Right atrium auricular region (tissue), 2 donors: ENCODE data around the gene SCARB1. TPM values are rescaled to one million over a fixed set of nuclear protein-coding genes. Genes with fewer than 3 reads are reported as not detected.

Experiments
- DNase-seq: peaks from one replicate; pipeline ENCODE4 v3.0.0-alpha.2; 2019; ENCODE audit warnings: low spot score
- H3K27ac ChIP-seq, 2 donors: fragments of 200-600 bp; sonication (generic); 1 replicate in 1 of 2; 2 replicates in 1 of 2; pipeline ENCODE4 v1.5.1; 2016 to 2019
- H3K27me3 ChIP-seq, 2 donors: fragments of 200-600 bp; sonication (generic); one replicate each; pipeline versions ENCODE4 v1.5.1 to v1.6.0; 2017 to 2019
- H3K36me3 ChIP-seq: fragments of 200-600 bp; sonication (generic); one replicate; pipeline ENCODE4 v1.5.1; 2016
- H3K4me1 ChIP-seq, 2 donors: fragments of 200-600 bp; sonication (generic); one replicate each; pipeline versions ENCODE4 v1.5.1 to v1.6.0; 2017 to 2019
- H3K4me3 ChIP-seq, 2 donors: fragments of 200-600 bp; sonication (generic); 1 replicate in 1 of 2; 2 replicates in 1 of 2; pipeline ENCODE4 v1.5.1; 2017 to 2019; ENCODE audit warnings: mild to moderate bottlenecking in 1 of 2, moderate library complexity in 1 of 2
- H3K9me3 ChIP-seq, 2 donors: fragments of 200-600 bp; sonication (generic); one replicate each; pipeline ENCODE4 v1.5.1; 2019
- total RNA-seq, 2 donors: library from RNA; depleted of rRNA; stranded (reverse); fragments of >200 nt; gene quantifications; one replicate each; pipeline ENCODE4 v1.1.0, GENCODE V29; 2016
- TF ChIP-seq, protein P1 (sequence below), 2 donors: fragments of 200-600 bp; sonication (generic); IDR thresholded peaks; one replicate each; pipeline ENCODE4 v1.5.1; 2019; ENCODE audit warnings: antibody characterized with exemption in 2 of 2

Gene SCARB1
- total RNA-seq, 2 donors from 2014 or later, result 14.9 to 22.6 TPM

GRCh38 chr12:124821252-124822200 lies 42.1 kb downstream of the SCARB1 start:
- no peak overlapping the region for H3K4me3 ChIP-seq
- H3K36me3 ChIP-seq, result no peaks in the 10 kb centered on the region
- TF ChIP-seq, protein P1, sequence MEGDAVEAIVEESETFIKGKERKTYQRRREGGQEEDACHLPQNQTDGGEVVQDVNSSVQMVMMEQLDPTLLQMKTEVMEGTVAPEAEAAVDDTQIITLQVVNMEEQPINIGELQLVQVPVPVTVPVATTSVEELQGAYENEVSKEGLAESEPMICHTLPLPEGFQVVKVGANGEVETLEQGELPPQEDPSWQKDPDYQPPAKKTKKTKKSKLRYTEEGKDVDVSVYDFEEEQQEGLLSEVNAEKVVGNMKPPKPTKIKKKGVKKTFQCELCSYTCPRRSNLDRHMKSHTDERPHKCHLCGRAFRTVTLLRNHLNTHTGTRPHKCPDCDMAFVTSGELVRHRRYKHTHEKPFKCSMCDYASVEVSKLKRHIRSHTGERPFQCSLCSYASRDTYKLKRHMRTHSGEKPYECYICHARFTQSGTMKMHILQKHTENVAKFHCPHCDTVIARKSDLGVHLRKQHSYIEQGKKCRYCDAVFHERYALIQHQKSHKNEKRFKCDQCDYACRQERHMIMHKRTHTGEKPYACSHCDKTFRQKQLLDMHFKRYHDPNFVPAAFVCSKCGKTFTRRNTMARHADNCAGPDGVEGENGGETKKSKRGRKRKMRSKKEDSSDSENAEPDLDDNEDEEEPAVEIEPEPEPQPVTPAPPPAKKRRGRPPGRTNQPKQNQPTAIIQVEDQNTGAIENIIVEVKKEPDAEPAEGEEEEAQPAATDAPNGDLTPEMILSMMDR (IDR thresholded peaks at IDR 0.05), result no peak
- no peaks in the 10 kb centered on the region for H3K27me3 ChIP-seq
- H3K4me1 ChIP-seq, result no peaks in the 10 kb centered on the region
- H3K9me3 ChIP-seq, result no peaks in the 10 kb centered on the region
- H3K27ac ChIP-seq, result no peak overlapping the region
- DNase-seq, result no peak

- no peaks in the 10 kb centered on the region for H3K36me3 ChIP-seq
- TF ChIP-seq, protein P1 (IDR thresholded peaks at IDR 0.05), result no peak
- no peaks in the 10 kb centered on the region for H3K4me1 ChIP-seq
- H3K27ac ChIP-seq, result no peak overlapping the region
- H3K27me3 ChIP-seq, result no peaks in the 10 kb centered on the region
- no peaks in the 10 kb centered on the region for H3K9me3 ChIP-seq
- H3K4me3 ChIP-seq, result no peak overlapping the region
- DNase-seq, result no peak
Observed at GRCh38 chr12:124820199-124820598, 43.5 kb downstream of the SCARB1 start.

DNA sequence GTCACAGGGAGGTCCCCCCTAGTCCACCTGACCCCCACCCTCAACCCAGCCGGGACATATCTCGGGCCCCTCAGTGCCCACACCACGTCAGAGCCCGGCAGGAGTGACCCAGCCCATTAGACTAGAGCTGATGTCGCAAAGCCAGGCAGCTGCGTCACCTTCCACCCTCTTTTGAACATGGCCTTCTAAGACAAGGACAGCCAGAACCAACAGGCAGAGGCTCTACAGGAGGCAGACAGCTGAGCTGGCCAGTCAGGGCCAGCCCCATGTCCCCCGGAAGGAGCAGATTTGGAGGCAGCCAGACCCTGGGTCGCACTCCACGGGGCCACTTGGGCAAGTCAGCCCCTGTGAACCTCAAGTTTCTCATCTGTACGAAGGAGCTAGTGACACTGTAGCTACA lies 44.1 kb downstream of the SCARB1 start:
- no peak for DNase-seq
- Histone ChIP-seq H3K9me3 (no peaks in the 10 kb centered on the region), H3K4me1 (no peaks in the 10 kb centered on the region), H3K4me3 (no peak overlapping the region), H3K27ac (no peak overlapping the region), H3K36me3 (no peaks in the 10 kb centered on the region), H3K27me3 (no peaks in the 10 kb centered on the region)
- TF ChIP-seq, protein P1 (IDR thresholded peaks at IDR 0.05), result no peak

DNA sequence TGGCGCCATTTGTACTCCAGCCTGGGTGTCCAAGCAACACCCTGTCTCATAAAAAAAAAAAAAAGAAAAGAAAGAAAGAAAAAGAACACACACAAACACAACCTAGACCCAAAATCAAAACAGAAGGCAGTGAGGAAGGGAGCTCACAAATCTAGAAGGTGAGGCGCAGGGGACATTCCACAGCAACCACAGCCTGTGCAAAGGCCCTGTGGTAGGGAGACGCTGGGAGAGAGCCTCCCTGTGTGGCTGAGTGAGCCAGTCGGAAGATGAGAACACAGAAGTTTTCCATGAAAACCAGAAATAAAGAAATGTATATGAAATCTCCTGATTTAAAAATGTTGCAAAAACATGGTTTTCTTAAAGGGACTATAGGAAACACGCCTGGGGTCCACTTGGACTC lies 44.6 kb downstream of the SCARB1 start:
- Histone ChIP-seq H3K9me3 (no peaks in the 10 kb centered on the region), H3K4me3 (no peak overlapping the region), H3K27ac (no peak overlapping the region), H3K36me3 (no peaks in the 10 kb centered on the region), H3K27me3 (no peaks in the 10 kb centered on the region), H3K4me1 (no peaks in the 10 kb centered on the region)
- TF ChIP-seq, protein P1 (IDR thresholded peaks at IDR 0.05), result no peak
- DNase-seq, result no peak

DNA sequence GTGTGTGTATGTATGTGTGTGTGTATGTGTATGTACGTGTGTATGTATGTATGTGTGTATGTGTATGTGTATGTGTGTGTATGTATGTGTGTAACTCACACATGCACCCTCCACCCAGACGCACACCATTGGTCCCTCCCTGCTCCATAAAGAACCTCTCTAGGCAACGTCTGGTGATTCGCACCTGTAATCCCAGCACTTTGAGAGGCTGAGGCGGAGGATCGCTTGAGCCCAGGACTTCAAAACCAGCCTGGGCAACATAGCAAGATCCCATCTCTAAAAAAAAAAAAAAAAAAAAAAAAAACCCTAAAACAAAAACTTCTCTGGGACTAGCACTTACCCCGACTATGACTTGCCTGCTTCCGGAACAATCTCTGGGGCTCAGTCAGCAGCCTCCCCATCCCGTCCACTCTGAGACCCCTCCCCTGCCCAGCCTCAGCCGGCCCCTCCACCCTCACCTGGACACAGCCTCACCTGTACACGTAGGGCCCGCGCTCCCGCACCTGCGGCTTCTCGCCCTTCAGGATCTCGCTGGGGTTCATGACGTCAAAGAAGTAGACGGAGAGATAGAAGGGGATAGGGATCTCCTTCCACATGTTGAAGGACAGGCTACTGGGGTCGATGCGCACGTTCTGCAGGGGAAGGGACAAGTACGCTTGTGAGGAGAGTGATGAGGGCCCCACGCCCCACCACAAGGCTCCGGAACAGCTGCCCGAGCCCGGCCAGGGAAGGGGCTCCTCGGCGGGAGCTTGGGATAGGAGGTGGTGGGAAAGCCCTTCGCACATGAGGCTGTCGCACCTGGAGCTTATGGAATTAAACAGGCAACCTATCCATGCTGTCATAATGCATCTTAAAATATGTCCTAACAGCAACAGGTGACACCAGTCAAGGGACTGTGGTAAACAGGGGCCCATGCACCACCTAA lies 46.3 kb downstream of the SCARB1 start:
- Histone ChIP-seq H3K36me3 (peaks cover 6% of the 10 kb centered on the region), H3K27ac (no peak overlapping the region), H3K9me3 (no peaks in the 10 kb centered on the region), H3K27me3 (no peaks in the 10 kb centered on the region), H3K4me3 (no peak overlapping the region), H3K4me1 (no peaks in the 10 kb centered on the region)
- no peak for DNase-seq
- TF ChIP-seq, protein P1 (IDR thresholded peaks at IDR 0.05), result no peak
